ENCODE data around the gene TBX3. TPM values are rescaled to one million over a fixed set of nuclear protein-coding genes. Genes with fewer than 3 reads are reported as not detected.

Gene TBX3
- total RNA-seq, 1 donor from 2014 or later = 2.0 TPM

- FAIRE-seq = no peak
- peaks cover 18% of the 10 kb centered on the region for H3K4me1 ChIP-seq (ENCODE audit: insufficient read depth, low read length)
- Mint-ChIP-seq H3K27ac (ENCODE audit: unreplicated experiment) (no peak overlapping the region), H3K4me3 (ENCODE audit: unreplicated experiment) (no peak overlapping the region), H3K27me3 (ENCODE audit: low read depth, unreplicated experiment) (peaks cover 58% of the 10 kb centered on the region), H3K36me3 (ENCODE audit: low read depth, unreplicated experiment) (no peaks in the 10 kb centered on the region), H3K9me3 (ENCODE audit: unreplicated experiment) (peaks cover 9% of the 10 kb centered on the region), H3K4me1 (ENCODE audit: low read depth, unreplicated experiment) (peaks cover 7% of the 10 kb centered on the region)
- TF ChIP-seq EZH2 (IDR thresholded peaks at IDR 0.05; ENCODE audit: insufficient read depth, low read length) (peak; percentile 86), CTCF (IDR thresholded peaks at IDR 0.05; ENCODE audit: insufficient read depth, low read depth, low read length) (no peak)
- peak overlapping the region; percentile 19 for H3K9ac ChIP-seq (ENCODE audit: low read length)
- H3K4me3 ChIP-seq (ENCODE audit: insufficient read depth, low read depth, low read length) = peak overlapping the region; percentile 30
- H4K20me1 ChIP-seq (ENCODE audit: insufficient read depth, low read length) = no peaks in the 10 kb centered on the region
- DNase-seq (ENCODE audit: low read depth) = no peak
- H3K9me3 ChIP-seq (ENCODE audit: insufficient read depth, low read depth, low read length) = no peaks in the 10 kb centered on the region
- H3K27me3 ChIP-seq (ENCODE audit: insufficient read depth, low read length) = peaks cover 24% of the 10 kb centered on the region
- no peak overlapping the region for H3K27ac ChIP-seq (ENCODE audit: low read depth, low read length)
- peak overlapping the region; percentile 76 for H3K4me2 ChIP-seq (ENCODE audit: low read length)
- no peaks in the 10 kb centered on the region for H3K79me2 ChIP-seq (ENCODE audit: insufficient read depth, low read length)
- peak overlapping the region; percentile 58 for H2AFZ ChIP-seq (ENCODE audit: low read depth, low read length)
- H3K36me3 ChIP-seq (ENCODE audit: insufficient read depth, low read length) = no peaks in the 10 kb centered on the region
These were observed 19.2 kb downstream of the TBX3 start for GRCh38 chr12:114664651-114665320.

GRCh38 chr12:114662512-114663177 is 21.3 kb downstream of the TBX3 start:
- H3K79me2 ChIP-seq (ENCODE audit: insufficient read depth, low read length) = no peaks in the 10 kb centered on the region
- H3K4me2 ChIP-seq (ENCODE audit: low read length) = peak overlapping the region; percentile 43
- Mint-ChIP-seq H3K27me3 (ENCODE audit: low read depth, unreplicated experiment) (peaks cover 47% of the 10 kb centered on the region), H3K4me3 (ENCODE audit: unreplicated experiment) (no peak overlapping the region), H3K36me3 (ENCODE audit: low read depth, unreplicated experiment) (no peaks in the 10 kb centered on the region), H3K4me1 (ENCODE audit: low read depth, unreplicated experiment) (peaks cover 7% of the 10 kb centered on the region), H3K9me3 (ENCODE audit: unreplicated experiment) (peaks cover 8% of the 10 kb centered on the region), H3K27ac (ENCODE audit: unreplicated experiment) (no peak overlapping the region)
- H3K9ac ChIP-seq (ENCODE audit: low read length) = no peak overlapping the region
- H3K4me3 ChIP-seq (ENCODE audit: insufficient read depth, low read depth, low read length) = no peak overlapping the region
- no peaks in the 10 kb centered on the region for H3K9me3 ChIP-seq (ENCODE audit: insufficient read depth, low read depth, low read length)
- no peaks in the 10 kb centered on the region for H3K36me3 ChIP-seq (ENCODE audit: insufficient read depth, low read length)
- TF ChIP-seq EZH2 (IDR thresholded peaks at IDR 0.05; ENCODE audit: insufficient read depth, low read length) = no peak
- peak; percentile 100 for TF ChIP-seq CTCF (IDR thresholded peaks at IDR 0.05; ENCODE audit: insufficient read depth, low read depth, low read length)
- peaks cover 19% of the 10 kb centered on the region for H3K4me1 ChIP-seq (ENCODE audit: insufficient read depth, low read length)
- peak overlapping the region; percentile 14 for H3K27ac ChIP-seq (ENCODE audit: low read depth, low read length)
- H4K20me1 ChIP-seq (ENCODE audit: insufficient read depth, low read length) = no peaks in the 10 kb centered on the region
- H2AFZ ChIP-seq (ENCODE audit: low read depth, low read length) = no peak overlapping the region
- DNase-seq (ENCODE audit: low read depth) (peak; percentile 81), FAIRE-seq (peak; percentile 96)
- H3K27me3 ChIP-seq (ENCODE audit: insufficient read depth, low read length) = peaks cover 24% of the 10 kb centered on the region

GRCh38 chr12:114661245-114661644 is 22.7 kb downstream of the TBX3 start:
- FAIRE-seq (no peak), DNase-seq (ENCODE audit: low read depth) (no peak)
- Histone ChIP-seq H3K27me3 (ENCODE audit: insufficient read depth, low read length) (peaks cover 14% of the 10 kb centered on the region), H3K79me2 (ENCODE audit: insufficient read depth, low read length) (no peaks in the 10 kb centered on the region), H3K4me3 (ENCODE audit: insufficient read depth, low read depth, low read length) (no peak overlapping the region), H3K9me3 (ENCODE audit: insufficient read depth, low read depth, low read length) (no peaks in the 10 kb centered on the region), H3K9ac (ENCODE audit: low read length) (no peak overlapping the region), H2AFZ (ENCODE audit: low read depth, low read length) (no peak overlapping the region), H3K4me1 (ENCODE audit: insufficient read depth, low read length) (peaks cover 29% of the 10 kb centered on the region), H4K20me1 (ENCODE audit: insufficient read depth, low read length) (no peaks in the 10 kb centered on the region), H3K4me2 (ENCODE audit: low read length) (no peak overlapping the region), H3K36me3 (ENCODE audit: insufficient read depth, low read length) (no peaks in the 10 kb centered on the region), H3K27ac (ENCODE audit: low read depth, low read length) (no peak overlapping the region)
- peaks cover 7% of the 10 kb centered on the region for H3K4me1 Mint-ChIP-seq (ENCODE audit: low read depth, unreplicated experiment)
- TF ChIP-seq EZH2 (IDR thresholded peaks at IDR 0.05; ENCODE audit: insufficient read depth, low read length) (no peak), CTCF (IDR thresholded peaks at IDR 0.05; ENCODE audit: insufficient read depth, low read depth, low read length) (no peak)
- peaks cover 34% of the 10 kb centered on the region for H3K27me3 Mint-ChIP-seq (ENCODE audit: low read depth, unreplicated experiment)
- H3K4me3 Mint-ChIP-seq (ENCODE audit: unreplicated experiment) = no peak overlapping the region
- no peak overlapping the region for H3K27ac Mint-ChIP-seq (ENCODE audit: unreplicated experiment)
- no peaks in the 10 kb centered on the region for H3K36me3 Mint-ChIP-seq (ENCODE audit: low read depth, unreplicated experiment)
- no peaks in the 10 kb centered on the region for H3K9me3 Mint-ChIP-seq (ENCODE audit: unreplicated experiment)
